Osteocyte (in vitro differentiated cells): ENCODE data around the gene BRWD1. TPM values are rescaled to one million over a fixed set of nuclear protein-coding genes. Genes with fewer than 3 reads are reported as not detected.

Source experiments
- DNase-seq: peaks from one replicate; pipeline ENCODE4 v3.0.0; 2021; ENCODE audit warnings: mixed read lengths; ENCODE audit not compliant: unreplicated experiment; ENCODE audit errors: extremely low spot score
- H3K27ac Mint-ChIP-seq: one replicate; pipeline ENCODE4 v1.8.0; 2021; ENCODE audit warnings: mild to moderate bottlenecking, mixed read lengths; ENCODE audit not compliant: unreplicated experiment
- H3K27me3 Mint-ChIP-seq: one replicate; pipeline ENCODE4 v1.8.0; 2021; ENCODE audit warnings: mixed read lengths; ENCODE audit not compliant: unreplicated experiment
- H3K36me3 Mint-ChIP-seq: one replicate; pipeline ENCODE4 v1.8.0; 2021; ENCODE audit warnings: mixed read lengths; ENCODE audit not compliant: unreplicated experiment
- H3K4me1 Mint-ChIP-seq: one replicate; pipeline ENCODE4 v1.8.0; 2021; ENCODE audit warnings: mixed read lengths; ENCODE audit not compliant: unreplicated experiment
- H3K4me3 Mint-ChIP-seq: one replicate; pipeline ENCODE4 v1.8.0; 2021; ENCODE audit warnings: mild to moderate bottlenecking, moderate library complexity, mixed read lengths; ENCODE audit not compliant: unreplicated experiment
- H3K9me3 Mint-ChIP-seq: one replicate; pipeline ENCODE4 v1.8.0; 2021; ENCODE audit warnings: mixed read lengths; ENCODE audit not compliant: unreplicated experiment
- CTCF ChIP-seq: fragments of 200-600 bp; sonication (generic); IDR thresholded peaks from 2 replicates; pipeline ENCODE4 v1.5.0; 2021; ENCODE audit warnings: antibody characterized with exemption, mild to moderate bottlenecking, moderate library complexity
- total RNA-seq: library from RNA; stranded (reverse); gene quantifications from 2 replicates; pipeline ENCODE4 v1.2.1, GENCODE V29; 2021

BRWD1 gene
- total RNA-seq, 1 donor from 2014 or later = 40.8 TPM

GRCh38 chr21:39209334-39209688, 104.1 kb downstream of the BRWD1 start:
- H3K27me3 Mint-ChIP-seq = no peaks in the 10 kb centered on the region
- no peak for TF ChIP-seq CTCF
- no peak for DNase-seq
- no peaks in the 10 kb centered on the region for H3K4me1 Mint-ChIP-seq
- no peaks in the 10 kb centered on the region for H3K9me3 Mint-ChIP-seq
- H3K4me3 Mint-ChIP-seq = no peak overlapping the region
- peak overlapping the region; percentile 50 for H3K27ac Mint-ChIP-seq
- peaks cover 59% of the 10 kb centered on the region for H3K36me3 Mint-ChIP-seq

- no peaks in the 10 kb centered on the region for H3K27me3 Mint-ChIP-seq
- H3K27ac Mint-ChIP-seq = peak overlapping the region; percentile 50
- H3K9me3 Mint-ChIP-seq = no peaks in the 10 kb centered on the region
- no peak for TF ChIP-seq CTCF
- no peaks in the 10 kb centered on the region for H3K4me1 Mint-ChIP-seq
- no peak overlapping the region for H3K4me3 Mint-ChIP-seq
- H3K36me3 Mint-ChIP-seq = peaks cover 56% of the 10 kb centered on the region
- DNase-seq = no peak
Observed at GRCh38 chr21:39208624-39209333, 104.7 kb downstream of the BRWD1 start.

- Mint-ChIP-seq H3K27ac (no peak overlapping the region), H3K4me3 (no peak overlapping the region), H3K4me1 (no peaks in the 10 kb centered on the region), H3K27me3 (no peaks in the 10 kb centered on the region), H3K36me3 (peaks cover 51% of the 10 kb centered on the region), H3K9me3 (no peaks in the 10 kb centered on the region)
- DNase-seq = no peak
- no peak for TF ChIP-seq CTCF
Observed at GRCh38 chr21:39204134-39204533, 109.3 kb downstream of the BRWD1 start.

GRCh38 chr21:39198800-39199199, 114.6 kb downstream of the BRWD1 start:
- TF ChIP-seq CTCF = no peak
- H3K4me1 Mint-ChIP-seq = no peaks in the 10 kb centered on the region
- H3K27ac Mint-ChIP-seq = no peak overlapping the region
- H3K36me3 Mint-ChIP-seq = peaks cover 76% of the 10 kb centered on the region
- H3K4me3 Mint-ChIP-seq = no peak overlapping the region
- H3K9me3 Mint-ChIP-seq = no peaks in the 10 kb centered on the region
- DNase-seq = no peak
- H3K27me3 Mint-ChIP-seq = no peaks in the 10 kb centered on the region

GRCh38 chr21:39197448-39198233, 115.8 kb downstream of the BRWD1 start:
- Mint-ChIP-seq H3K4me1 (no peaks in the 10 kb centered on the region), H3K9me3 (no peaks in the 10 kb centered on the region), H3K4me3 (no peak overlapping the region), H3K36me3 (peaks cover 76% of the 10 kb centered on the region), H3K27ac (no peak overlapping the region), H3K27me3 (no peaks in the 10 kb centered on the region)
- DNase-seq = no peak
- TF ChIP-seq CTCF = no peak
